ENCODE results near the gene IL17F. TPM values are rescaled to one million over a fixed set of nuclear protein-coding genes. Genes with fewer than 3 reads are reported as not detected.

Gene IL17F
- polyA plus RNA-seq, 1 donor from 2014 or later, result not detected

- TF ChIP-seq MXI1 (conservative IDR thresholded peaks at IDR 0.05; ENCODE audit: poor library complexity, severe bottlenecking) (no peak), SMC3 (conservative IDR thresholded peaks at IDR 0.05; ENCODE audit: poor library complexity) (no peak), TAF1 (IDR thresholded peaks at IDR 0.05; ENCODE audit: low read depth) (no peak), POLR2AphosphoS5 (IDR thresholded peaks at IDR 0.05) (no peak), EP300 (conservative IDR thresholded peaks at IDR 0.05; ENCODE audit: poor library complexity, severe bottlenecking) (no peak), CTCF (IDR thresholded peaks at IDR 0.05; ENCODE audit: poor library complexity, severe bottlenecking) (no peak), EZH2 (IDR thresholded peaks at IDR 0.05; ENCODE audit: borderline replicate concordance, insufficient read depth, low read length, poor library complexity, severe bottlenecking) (no peak), REST (IDR thresholded peaks at IDR 0.05; ENCODE audit: borderline replicate concordance) (no peak), RAD21 (conservative IDR thresholded peaks at IDR 0.05) (no peak)
- H3K79me2 ChIP-seq (replicated peaks; ENCODE audit: insufficient read depth, low read length), result no peaks in the 10 kb centered on the region
- no peak overlapping the region for H2AFZ ChIP-seq (ENCODE audit: low read depth, low read length)
- H3K9me3 ChIP-seq (ENCODE audit: low read length), result no peaks in the 10 kb centered on the region
- no peaks in the 10 kb centered on the region for H3K9me2 ChIP-seq (ENCODE audit: insufficient read depth, low read length)
- no peaks in the 10 kb centered on the region for H3K36me3 ChIP-seq (ENCODE audit: insufficient read depth, low read length)
- H3K9ac ChIP-seq (ENCODE audit: low read length), result no peak overlapping the region
- no peak overlapping the region for H3K4me3 ChIP-seq (ENCODE audit: low read length)
- H3K27me3 ChIP-seq (ENCODE audit: insufficient read depth, low read depth, low read length), result no peaks in the 10 kb centered on the region
- no peak overlapping the region for H3K4me2 ChIP-seq (ENCODE audit: low read length)
- no peaks in the 10 kb centered on the region for H3F3A ChIP-seq (ENCODE audit: insufficient read depth, low read length, poor library complexity, severe bottlenecking)
- H3K27ac ChIP-seq (ENCODE audit: low read length), result no peak overlapping the region
- no peaks in the 10 kb centered on the region for H4K20me1 ChIP-seq (ENCODE audit: insufficient read depth)
Measured at GRCh38 chr6:52260634-52261033, 16.3 kb upstream of the IL17F start.

- Histone ChIP-seq H3F3A (ENCODE audit: insufficient read depth, low read length, poor library complexity, severe bottlenecking) (no peaks in the 10 kb centered on the region), H2AFZ (ENCODE audit: low read depth, low read length) (no peak overlapping the region), H3K27me3 (ENCODE audit: insufficient read depth, low read depth, low read length) (no peaks in the 10 kb centered on the region), H3K4me3 (ENCODE audit: low read length) (no peak overlapping the region), H3K9ac (ENCODE audit: low read length) (no peak overlapping the region), H3K27ac (ENCODE audit: low read length) (no peak overlapping the region), H4K20me1 (ENCODE audit: insufficient read depth) (no peaks in the 10 kb centered on the region), H3K36me3 (ENCODE audit: insufficient read depth, low read length) (no peaks in the 10 kb centered on the region), H3K79me2 (replicated peaks; ENCODE audit: insufficient read depth, low read length) (no peaks in the 10 kb centered on the region), H3K4me2 (ENCODE audit: low read length) (no peak overlapping the region), H3K9me2 (ENCODE audit: insufficient read depth, low read length) (no peaks in the 10 kb centered on the region), H3K9me3 (ENCODE audit: low read length) (no peaks in the 10 kb centered on the region)
- TF ChIP-seq EZH2 (IDR thresholded peaks at IDR 0.05; ENCODE audit: borderline replicate concordance, insufficient read depth, low read length, poor library complexity, severe bottlenecking), result no peak
- no peak for TF ChIP-seq TAF1 (IDR thresholded peaks at IDR 0.05; ENCODE audit: low read depth)
- no peak for TF ChIP-seq RAD21 (conservative IDR thresholded peaks at IDR 0.05)
- no peak for TF ChIP-seq SMC3 (conservative IDR thresholded peaks at IDR 0.05; ENCODE audit: poor library complexity)
- no peak for TF ChIP-seq MXI1 (conservative IDR thresholded peaks at IDR 0.05; ENCODE audit: poor library complexity, severe bottlenecking)
- no peak for TF ChIP-seq REST (IDR thresholded peaks at IDR 0.05; ENCODE audit: borderline replicate concordance)
- TF ChIP-seq EP300 (conservative IDR thresholded peaks at IDR 0.05; ENCODE audit: poor library complexity, severe bottlenecking), result no peak
- no peak for TF ChIP-seq POLR2AphosphoS5 (IDR thresholded peaks at IDR 0.05)
- no peak for TF ChIP-seq CTCF (IDR thresholded peaks at IDR 0.05; ENCODE audit: poor library complexity, severe bottlenecking)
Measured at GRCh38 chr6:52255434-52255833, 11.1 kb upstream of the IL17F start.

Measured in neural cell (in vitro differentiated cells).